ENCODE data around the gene SCAI.

The SCAI gene

DNA sequence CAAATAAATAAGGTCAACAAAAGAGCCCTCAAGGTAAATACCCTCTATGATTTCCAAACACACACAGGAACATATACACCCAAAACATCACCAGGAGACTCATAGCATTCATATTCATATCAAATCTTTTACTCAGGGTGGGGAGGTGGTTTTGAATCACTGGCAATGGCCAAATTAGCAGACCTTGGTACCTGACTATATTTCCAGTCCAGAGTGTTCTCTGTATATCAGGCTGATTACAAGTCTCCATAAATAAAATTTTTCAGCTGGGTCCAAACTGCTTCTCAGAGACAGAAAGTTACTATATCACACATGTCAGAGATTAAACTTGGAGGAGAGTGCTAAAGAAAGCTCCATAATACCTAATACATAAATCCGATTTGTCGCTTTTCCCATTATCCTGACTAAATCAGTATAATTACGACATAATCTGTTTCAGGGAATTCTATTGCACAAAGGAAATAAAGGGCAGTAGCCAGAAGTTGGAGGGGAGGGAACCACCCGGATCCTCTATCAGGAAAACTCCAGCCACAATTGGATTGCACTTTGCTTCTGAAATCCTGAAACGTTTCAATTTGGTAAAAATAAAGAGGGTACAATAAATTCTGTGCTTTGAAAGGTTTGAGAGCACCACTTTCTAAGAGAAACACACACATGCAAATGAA is 195.5 kb downstream of the SCAI start:
- Histone ChIP-seq H3K79me2 (ENCODE audit: control insufficient read depth, low read length) (no peaks in the 10 kb centered on the region), H3K9me2 (replicated peaks; ENCODE audit: control insufficient read depth, low read length) (no peaks in the 10 kb centered on the region), H3K4me3 (ENCODE audit: low read length) (no peak overlapping the region), H3K4me1 (ENCODE audit: control insufficient read depth, low read length) (peaks cover 31% of the 10 kb centered on the region), H3K9me3 (ENCODE audit: control insufficient read depth, insufficient read depth, low read length) (no peaks in the 10 kb centered on the region), H3F3A (ENCODE audit: control insufficient read depth, insufficient read depth) (peaks cover 8% of the 10 kb centered on the region), H3K36me3 (ENCODE audit: control insufficient read depth, low read length) (no peaks in the 10 kb centered on the region), H3K27me3 (ENCODE audit: control insufficient read depth, low read length) (no peaks in the 10 kb centered on the region), H3K27ac (ENCODE audit: low read depth, low read length) (no peak overlapping the region), H3K4me2 (ENCODE audit: low read length) (no peak overlapping the region), H4K20me1 (ENCODE audit: control insufficient read depth, insufficient read depth, low read depth, low read length) (0 out of 2 replicates have a peak, but pooled peaks cover 3% of the 10 kb centered on the region)
- TF ChIP-seq, protein P1, sequence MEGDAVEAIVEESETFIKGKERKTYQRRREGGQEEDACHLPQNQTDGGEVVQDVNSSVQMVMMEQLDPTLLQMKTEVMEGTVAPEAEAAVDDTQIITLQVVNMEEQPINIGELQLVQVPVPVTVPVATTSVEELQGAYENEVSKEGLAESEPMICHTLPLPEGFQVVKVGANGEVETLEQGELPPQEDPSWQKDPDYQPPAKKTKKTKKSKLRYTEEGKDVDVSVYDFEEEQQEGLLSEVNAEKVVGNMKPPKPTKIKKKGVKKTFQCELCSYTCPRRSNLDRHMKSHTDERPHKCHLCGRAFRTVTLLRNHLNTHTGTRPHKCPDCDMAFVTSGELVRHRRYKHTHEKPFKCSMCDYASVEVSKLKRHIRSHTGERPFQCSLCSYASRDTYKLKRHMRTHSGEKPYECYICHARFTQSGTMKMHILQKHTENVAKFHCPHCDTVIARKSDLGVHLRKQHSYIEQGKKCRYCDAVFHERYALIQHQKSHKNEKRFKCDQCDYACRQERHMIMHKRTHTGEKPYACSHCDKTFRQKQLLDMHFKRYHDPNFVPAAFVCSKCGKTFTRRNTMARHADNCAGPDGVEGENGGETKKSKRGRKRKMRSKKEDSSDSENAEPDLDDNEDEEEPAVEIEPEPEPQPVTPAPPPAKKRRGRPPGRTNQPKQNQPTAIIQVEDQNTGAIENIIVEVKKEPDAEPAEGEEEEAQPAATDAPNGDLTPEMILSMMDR (IDR thresholded peaks at IDR 0.05; ENCODE audit: low read depth, low read length, poor library complexity, severe bottlenecking), result no peak
- TF ChIP-seq EZH2phosphoT487 (IDR thresholded peaks at IDR 0.05; ENCODE audit: borderline replicate concordance, low read length), result no peak

DNA sequence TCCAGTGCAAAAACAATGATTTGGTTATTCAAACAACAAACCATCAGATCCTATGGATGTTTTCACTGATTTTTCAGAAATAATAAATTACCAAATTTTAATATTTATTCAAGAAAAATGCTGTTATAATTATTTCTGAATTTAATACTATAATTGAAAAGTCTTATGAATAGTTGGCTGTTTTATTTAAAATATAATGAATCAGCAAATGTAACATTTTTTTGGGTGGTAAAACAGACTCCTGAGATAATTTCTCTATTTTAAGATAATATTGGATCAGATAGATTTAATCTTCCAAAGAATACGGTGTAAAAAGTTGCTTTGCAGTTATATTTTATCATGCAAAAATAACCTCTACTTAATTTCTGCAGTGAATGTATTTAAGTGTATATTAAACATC is 197.2 kb downstream of the SCAI start:
- H3K27me3 ChIP-seq (ENCODE audit: control insufficient read depth, low read length), result no peaks in the 10 kb centered on the region
- H3K4me2 ChIP-seq (ENCODE audit: low read length), result no peak overlapping the region
- peaks cover 12% of the 10 kb centered on the region for H3F3A ChIP-seq (ENCODE audit: control insufficient read depth, insufficient read depth)
- no peak overlapping the region for H3K4me3 ChIP-seq (ENCODE audit: low read length)
- H4K20me1 ChIP-seq (ENCODE audit: control insufficient read depth, insufficient read depth, low read depth, low read length), result 0 out of 2 replicates have a peak, but pooled peaks cover 3% of the 10 kb centered on the region
- TF ChIP-seq, protein P1 (IDR thresholded peaks at IDR 0.05; ENCODE audit: low read depth, low read length, poor library complexity, severe bottlenecking), result no peak
- H3K27ac ChIP-seq (ENCODE audit: low read depth, low read length), result no peak overlapping the region
- no peaks in the 10 kb centered on the region for H3K9me3 ChIP-seq (ENCODE audit: control insufficient read depth, insufficient read depth, low read length)
- H3K9me2 ChIP-seq (replicated peaks; ENCODE audit: control insufficient read depth, low read length), result no peaks in the 10 kb centered on the region
- peaks cover 12% of the 10 kb centered on the region for H3K36me3 ChIP-seq (ENCODE audit: control insufficient read depth, low read length)
- peaks cover 12% of the 10 kb centered on the region for H3K79me2 ChIP-seq (ENCODE audit: control insufficient read depth, low read length)
- peaks cover 34% of the 10 kb centered on the region for H3K4me1 ChIP-seq (ENCODE audit: control insufficient read depth, low read length)

DNA sequence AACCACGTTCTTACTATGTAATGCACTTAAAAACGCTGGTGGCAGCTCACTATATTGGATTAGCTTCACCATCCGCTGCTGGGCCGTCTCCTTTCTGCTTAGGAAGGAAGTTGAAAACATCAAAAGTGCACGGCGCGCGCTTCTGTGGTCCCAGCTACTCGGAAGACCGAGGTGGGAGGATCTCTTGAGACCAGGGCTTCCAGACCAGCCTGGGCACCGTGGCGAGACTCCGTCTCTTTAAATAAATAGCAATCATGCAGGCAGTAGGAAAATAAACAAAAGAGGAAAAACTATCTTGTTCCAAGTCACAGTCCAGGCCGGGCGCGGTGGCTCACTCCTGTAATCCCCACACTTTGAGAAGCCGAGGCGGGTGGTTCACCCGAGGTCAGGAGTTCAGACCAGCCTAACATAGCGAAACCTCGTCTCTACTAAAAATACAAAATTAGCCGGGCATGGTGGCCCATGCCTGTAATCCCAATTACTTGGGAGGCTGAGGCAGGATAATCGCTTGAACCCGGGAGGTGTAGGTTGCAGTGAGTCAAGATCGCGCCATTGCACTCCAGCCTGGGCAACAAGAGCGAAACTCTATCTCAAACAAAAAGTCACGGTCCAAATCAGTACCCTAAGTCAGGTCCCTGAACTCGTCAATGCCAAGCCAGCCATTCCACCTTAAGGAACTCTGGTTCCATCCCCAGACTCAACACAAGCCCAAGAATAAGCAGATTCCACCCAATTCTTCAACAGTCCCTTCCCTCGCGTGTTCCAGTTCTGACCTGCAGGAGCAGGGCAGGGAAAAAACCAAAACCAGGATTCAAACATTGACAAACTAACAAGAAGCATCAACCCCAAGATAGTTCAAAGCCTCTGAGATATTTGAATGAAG is 201.4 kb downstream of the SCAI start:
- H3K4me3 ChIP-seq (ENCODE audit: low read length), result peak overlapping the region; percentile 97
- TF ChIP-seq, protein P1 (IDR thresholded peaks at IDR 0.05; ENCODE audit: low read depth, low read length, poor library complexity, severe bottlenecking), result no peak
- no peak for TF ChIP-seq EZH2phosphoT487 (IDR thresholded peaks at IDR 0.05; ENCODE audit: borderline replicate concordance, low read length)
- no peaks in the 10 kb centered on the region for H3K9me2 ChIP-seq (replicated peaks; ENCODE audit: control insufficient read depth, low read length)
- no peaks in the 10 kb centered on the region for H3K9me3 ChIP-seq (ENCODE audit: control insufficient read depth, insufficient read depth, low read length)
- H3K79me2 ChIP-seq (ENCODE audit: control insufficient read depth, low read length), result peaks cover 24% of the 10 kb centered on the region
- peaks cover 11% of the 10 kb centered on the region for H3F3A ChIP-seq (ENCODE audit: control insufficient read depth, insufficient read depth)
- no peaks in the 10 kb centered on the region for H3K27me3 ChIP-seq (ENCODE audit: control insufficient read depth, low read length)
- H3K4me1 ChIP-seq (ENCODE audit: control insufficient read depth, low read length), result peaks cover 30% of the 10 kb centered on the region
- H3K27ac ChIP-seq (ENCODE audit: low read depth, low read length), result peak overlapping the region; percentile 85
- peak overlapping the region; percentile 83 for H3K4me2 ChIP-seq (ENCODE audit: low read length)
- peaks cover 34% of the 10 kb centered on the region for H3K36me3 ChIP-seq (ENCODE audit: control insufficient read depth, low read length)
- 0 out of 2 replicates have a peak, but pooled peaks cover 3% of the 10 kb centered on the region for H4K20me1 ChIP-seq (ENCODE audit: control insufficient read depth, insufficient read depth, low read depth, low read length)
